K562 (cell line): ENCODE measurements around the gene GUK1. TPM values are rescaled to one million over a fixed set of nuclear protein-coding genes. Genes with fewer than 3 reads are reported as not detected.

Source experiments
- ARHGAP35 ChIP-seq: fragments of 450-650 bp; IDR thresholded peaks from 2 replicates; pipeline ENCODE4 v1.6.1; 2018; ENCODE audit not compliant: partially characterized antibody
- DDX20 ChIP-seq: fragments of 450-650 bp; IDR thresholded peaks from 2 replicates; pipeline ENCODE4 v1.6.1; 2016; ENCODE audit warnings: missing genetic modification characterization, low read depth, mild to moderate bottlenecking, missing compliant biosample characterization, moderate library complexity
- DEAF1 ChIP-seq: fragments of 450-650 bp; formaldehyde crosslinking; IDR thresholded peaks from 2 replicates; pipeline ENCODE4 v1.4.0; 2020; ENCODE audit warnings: mild to moderate bottlenecking, moderate library complexity
- EHMT2 ChIP-seq: fragments of 450-650 bp; IDR thresholded peaks from 2 replicates; pipeline ENCODE4 v1.6.1; 2018; ENCODE audit warnings: antibody characterized with exemption
- FOXP1 ChIP-seq: sonication (generic); formaldehyde crosslinking; IDR thresholded peaks from 2 replicates; pipeline ENCODE4 v1.8.0; 2022; ENCODE audit warnings: mild to moderate bottlenecking, missing genetic modification reagents
- GTF2F1 ChIP-seq: IDR thresholded peaks from 2 replicates; pipeline ENCODE4 v1.6.1; 2011; ENCODE audit warnings: low read depth, low read length, improper control_type of control experiment
- HNRNPH1 ChIP-seq: fragments of 200-400 bp; formaldehyde crosslinking; optimal IDR thresholded peaks from 2 replicates; pipeline ENCODE3; 2017; ENCODE audit warnings: low read depth, mild to moderate bottlenecking, low read length, moderate library complexity
- KLF6 ChIP-seq: fragments of 250-450 bp; sonication (Bioruptor Pico); IDR thresholded peaks from 2 replicates; pipeline ENCODE4 v1.4.0; 2020; ENCODE audit warnings: mild to moderate bottlenecking, moderate library complexity, borderline replicate concordance
- MED1 ChIP-seq: sonication (generic); formaldehyde crosslinking; IDR thresholded peaks from 2 replicates; pipeline ENCODE4 v1.8.1; 2023; ENCODE audit warnings: missing genetic modification reagents, borderline replicate concordance
- NELFE ChIP-seq: IDR thresholded peaks from 2 replicates; pipeline ENCODE4 v1.6.1; 2011; ENCODE audit warnings: mild to moderate bottlenecking; ENCODE audit not compliant: insufficient read depth, insufficient read length
- NFE2L1 ChIP-seq: fragments of 450-650 bp; IDR thresholded peaks from 2 replicates; pipeline ENCODE4 v1.6.1; 2016; ENCODE audit warnings: missing genetic modification characterization, low read depth, mild to moderate bottlenecking, missing compliant biosample characterization, moderate library complexity, borderline replicate concordance
- NR1H2 ChIP-seq: sonication (generic); formaldehyde crosslinking; IDR thresholded peaks from 2 replicates; pipeline ENCODE4 v1.4.0; 2020; ENCODE audit warnings: mild to moderate bottlenecking, missing genetic modification reagents
- PCBP1 ChIP-seq: fragments of 200-400 bp; formaldehyde crosslinking; IDR thresholded peaks from 2 replicates; pipeline ENCODE4 v1.6.1; 2018; ENCODE audit warnings: mild to moderate bottlenecking, low read depth, low read length; ENCODE audit not compliant: poor library complexity, severe bottlenecking
- RBM25 ChIP-seq: fragments of 200-400 bp; formaldehyde crosslinking; IDR thresholded peaks from 2 replicates; pipeline ENCODE4 v1.6.1; 2018; ENCODE audit warnings: low read length, low read depth, moderate library complexity; ENCODE audit not compliant: severe bottlenecking
- SIRT6 ChIP-seq: IDR thresholded peaks from one replicate; pipeline ENCODE4 v1.6.1; 2012; ENCODE audit warnings: low read depth, mild to moderate bottlenecking, control low read depth, inconsistent platforms, low read length, moderate library complexity
- SNRNP70 ChIP-seq: fragments of 200-400 bp; formaldehyde crosslinking; optimal IDR thresholded peaks from 2 replicates; pipeline ENCODE3; 2017; ENCODE audit warnings: low read depth, low read length
- SP2 ChIP-seq: IDR thresholded peaks from 2 replicates; pipeline ENCODE4 v1.6.1; 2011; ENCODE audit warnings: mild to moderate bottlenecking, low read depth, low read length, moderate library complexity; ENCODE audit not compliant: poor library complexity, severe bottlenecking; ENCODE audit errors: extremely low read depth
- SREBF1 ChIP-seq: fragments of 150-350 bp; IDR thresholded peaks from 2 replicates; pipeline ENCODE4 v1.6.1; 2014; ENCODE audit warnings: antibody characterized with exemption, low read depth, low read length, borderline replicate concordance
- SRSF3 ChIP-seq: fragments of 200-400 bp; formaldehyde crosslinking; IDR thresholded peaks from 2 replicates; pipeline ENCODE4 v1.6.1; 2016; ENCODE audit warnings: mild to moderate bottlenecking, low read length, moderate library complexity; ENCODE audit not compliant: insufficient read depth
- SUPT5H ChIP-seq: fragments of 450-650 bp; IDR thresholded peaks from 2 replicates; pipeline ENCODE4 v1.6.1; 2016
- TFAM ChIP-seq: fragments of 250-450 bp; sonication (Bioruptor Pico); conservative IDR thresholded peaks from 2 replicates; pipeline ENCODE4 v1.5.0; 2021; ENCODE audit warnings: mild to moderate bottlenecking, moderate library complexity
- ZBTB49 ChIP-seq: sonication (generic); formaldehyde crosslinking; IDR thresholded peaks from 2 replicates; pipeline ENCODE4 v1.8.0; 2022; ENCODE audit warnings: missing genetic modification reagents, mild to moderate bottlenecking, borderline replicate concordance
- ZFP36 ChIP-seq: fragments of 150-350 bp; IDR thresholded peaks from 2 replicates; pipeline ENCODE4 v1.6.1; 2018; ENCODE audit warnings: low read length, low read depth; ENCODE audit not compliant: partially characterized antibody
- ZNF766 ChIP-seq: fragments of 200-800 bp; sonication (Bioruptor generic); conservative IDR thresholded peaks from 2 replicates; pipeline ENCODE4 v1.6.1; 2016; ENCODE audit warnings: missing genetic modification characterization, missing compliant biosample characterization
- polyA plus RNA-seq, 8 experiments: library from polyadenylated mRNA; depleted of rRNA in 4 of 8; stranded (reverse) in 5 of 8; unstranded in 3 of 8; fragments of >200 nt; fragmentation: Nextera tagmentation in 2 of 8; fragmentation: Illumina TruSeq in 1 of 8; extraction: Ambion mirVana in 2 of 8; extraction: Trizol in 1 of 8; gene quantifications; 2 replicates each; pipeline versions ENCODE4 v1.2.1 to v1.2.3, GENCODE V29; 2011 to 2014; ENCODE audit warnings: inconsistent platforms in 1 of 8, missing spikeins in 1 of 8
- total RNA-seq, 7 experiments: library from RNA; depleted of rRNA in 6 of 7; stranded (reverse); fragments of >200 nt in 6 of 7; fragmentation: Illumina TruSeq in 2 of 7; extraction: Trizol in 2 of 7; gene quantifications; 2 replicates each; pipeline versions ENCODE4 v1.2.1 to v1.2.3, GENCODE V29; 2011 to 2021; ENCODE audit warnings: low replicate concordance in 1 of 7
- TF ChIP-seq, protein P1 (sequence below): fragments of 250-450 bp; sonication (Bioruptor Pico); IDR thresholded peaks from 2 replicates; pipeline ENCODE4 v1.9.0; 2021; ENCODE audit warnings: mild to moderate bottlenecking

Gene GUK1
- total and polyA plus RNA-seq, 9 of the 15 experiments (the other 6 are each of a cell fraction or from before 2014, with no cell fraction given): 7.0 to 331 (median 132) TPM

- TF ChIP-seq ARHGAP35: no peak
- no peak for TF ChIP-seq EHMT2
- TF ChIP-seq GTF2F1: peak; percentile 78; the same call in 1 of the 2 replicates
- no peak for TF ChIP-seq SNRNP70
- TF ChIP-seq DEAF1: no peak
- no peak for TF ChIP-seq RBM25
- TF ChIP-seq SP2: peak; percentile 48
- TF ChIP-seq FOXP1 (CRISPR knock-in tag): peak; percentile 98
- TF ChIP-seq HNRNPH1: no peak
- no peak for TF ChIP-seq ZBTB49
- no peak for TF ChIP-seq DDX20 (tag)
- no peak for TF ChIP-seq ZFP36
- peak; percentile 58; the same call in 1 of the 2 replicates for TF ChIP-seq KLF6 (CRISPR knock-in tag)
- TF ChIP-seq SRSF3: no peak
- 0 out of 2 replicates have a peak, but pooled peaks have one; percentile 73 for TF ChIP-seq NR1H2
- peak; percentile 91 for TF ChIP-seq PCBP1
- no peak for TF ChIP-seq MED1 (CRISPR knock-in tag)
- TF ChIP-seq SREBF1: no peak
- TF ChIP-seq, protein P1, sequence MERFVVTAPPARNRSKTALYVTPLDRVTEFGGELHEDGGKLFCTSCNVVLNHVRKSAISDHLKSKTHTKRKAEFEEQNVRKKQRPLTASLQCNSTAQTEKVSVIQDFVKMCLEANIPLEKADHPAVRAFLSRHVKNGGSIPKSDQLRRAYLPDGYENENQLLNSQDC (CRISPR knock-in tag): no peak
- no peak for TF ChIP-seq NELFE
- TF ChIP-seq TFAM: no peak
- TF ChIP-seq SUPT5H: no peak; the same call in none of the 2 replicates
- no peak for TF ChIP-seq NFE2L1 (tag)
- TF ChIP-seq SIRT6: no peak
- TF ChIP-seq ZNF766 (CRISPR knock-in tag): peak; percentile 92
Measured at GRCh38 chr1:228165372-228166169, 25.5 kb downstream of the GUK1 start, which contains the start of gene IBA57 (continued).
